HFFc6 (cell line): ENCODE data around the gene SFXN1. TPM values are rescaled to one million over a fixed set of nuclear protein-coding genes. Genes with fewer than 3 reads are reported as not detected.

Source experiments
- DNase-seq: peaks from one replicate; pipeline ENCODE4 v3.0.0-alpha.2; 2018
- H3K27ac Mint-ChIP-seq: 2 replicates; pipeline ENCODE4 v1.8.0; 2020; ENCODE audit warnings: mild to moderate bottlenecking, mixed read lengths
- H3K27me3 Mint-ChIP-seq: 2 replicates; pipeline ENCODE4 v1.8.0; 2021; ENCODE audit warnings: mild to moderate bottlenecking, moderate library complexity, mixed read lengths; ENCODE audit not compliant: insufficient read depth
- H3K36me3 Mint-ChIP-seq: 2 replicates; pipeline ENCODE4 v1.8.0; 2021; ENCODE audit warnings: low read depth, mixed read lengths
- H3K4me1 Mint-ChIP-seq: 2 replicates; pipeline ENCODE4 v1.8.0; 2020; ENCODE audit warnings: low read depth, mixed read lengths
- H3K4me3 Mint-ChIP-seq: 2 replicates; pipeline ENCODE4 v1.8.0; 2020; ENCODE audit warnings: mild to moderate bottlenecking, moderate library complexity, mixed read lengths
- H3K9me3 Mint-ChIP-seq: 2 replicates; pipeline ENCODE4 v1.8.0; 2020; ENCODE audit warnings: mild to moderate bottlenecking, mixed read lengths
- CTCF ChIP-seq: fragments of 200-600 bp; sonication (generic); IDR thresholded peaks from 2 replicates; pipeline ENCODE4 v1.5.0; 2021; ENCODE audit warnings: antibody characterized with exemption, mild to moderate bottlenecking
- total RNA-seq, 6 experiments: library from RNA; stranded (reverse); fragmentation: NEBNext Ultra II Directional; extraction: Animal tissue kit (Norgen Biotek cat#: 25700); gene quantifications; 2 replicates in 1 of 6; 3 replicates in 5 of 6; pipeline ENCODE4 v1.2.3, GENCODE V29; 2021

SFXN1 gene
- total RNA-seq, 6 experiments from 2014 or later, result 60.8 to 83.0 (median 74.6) TPM

- Mint-ChIP-seq H3K27me3 (peaks cover 16% of the 10 kb centered on the region), H3K4me1 (no peaks in the 10 kb centered on the region), H3K9me3 (no peaks in the 10 kb centered on the region), H3K4me3 (no peak overlapping the region), H3K36me3 (no peaks in the 10 kb centered on the region), H3K27ac (no peak overlapping the region)
- TF ChIP-seq CTCF, result no peak
- DNase-seq, result no peak
These were observed 70.4 kb downstream of the SFXN1 start for GRCh38 chr5:175548626-175549311.

GRCh38 chr5:175550055-175550805 lies 71.9 kb downstream of the SFXN1 start:
- H3K36me3 Mint-ChIP-seq, result no peaks in the 10 kb centered on the region
- no peak overlapping the region for H3K27ac Mint-ChIP-seq
- TF ChIP-seq CTCF, result no peak
- H3K4me3 Mint-ChIP-seq, result no peak overlapping the region
- no peaks in the 10 kb centered on the region for H3K9me3 Mint-ChIP-seq
- DNase-seq, result no peak
- H3K27me3 Mint-ChIP-seq, result peaks cover 16% of the 10 kb centered on the region
- H3K4me1 Mint-ChIP-seq, result no peaks in the 10 kb centered on the region

GRCh38 chr5:175551266-175551665 lies 72.9 kb downstream of the SFXN1 start:
- no peak for DNase-seq
- Mint-ChIP-seq H3K4me1 (no peaks in the 10 kb centered on the region), H3K9me3 (no peaks in the 10 kb centered on the region), H3K27ac (no peak overlapping the region), H3K36me3 (no peaks in the 10 kb centered on the region), H3K27me3 (peaks cover 15% of the 10 kb centered on the region), H3K4me3 (no peak overlapping the region)
- TF ChIP-seq CTCF, result no peak

GRCh38 chr5:175554296-175554695 lies 75.9 kb downstream of the SFXN1 start:
- no peak for TF ChIP-seq CTCF
- Mint-ChIP-seq H3K27ac (no peak overlapping the region), H3K4me3 (no peak overlapping the region), H3K36me3 (no peaks in the 10 kb centered on the region), H3K4me1 (peaks cover 8% of the 10 kb centered on the region; the same call in 1 of the 2 replicates), H3K9me3 (peaks cover 5% of the 10 kb centered on the region; the same call in 1 of the 2 replicates), H3K27me3 (peaks cover 2% of the 10 kb centered on the region)
- DNase-seq, result no peak

GRCh38 chr5:175555168-175555785 lies 76.9 kb downstream of the SFXN1 start:
- TF ChIP-seq CTCF, result no peak
- H3K4me3 Mint-ChIP-seq, result no peak overlapping the region
- no peak overlapping the region for H3K27ac Mint-ChIP-seq
- no peak for DNase-seq
- H3K9me3 Mint-ChIP-seq, result peaks cover 5% of the 10 kb centered on the region; the same call in 1 of the 2 replicates
- H3K4me1 Mint-ChIP-seq, result peaks cover 8% of the 10 kb centered on the region; the same call in 1 of the 2 replicates
- H3K36me3 Mint-ChIP-seq, result no peaks in the 10 kb centered on the region
- peaks cover 2% of the 10 kb centered on the region for H3K27me3 Mint-ChIP-seq
